ENCODE data around the gene PTPRF. TPM values are rescaled to one million over a fixed set of nuclear protein-coding genes. Genes with fewer than 3 reads are reported as not detected.

The PTPRF gene
- total RNA-seq, 4 donors from 2014 or later: 204 to 236 (median 231) TPM

- TF ChIP-seq CTCF (IDR thresholded peaks at IDR 0.05) (no peak), POLR2A (IDR thresholded peaks at IDR 0.05) (no peak)
- H3K4me3 ChIP-seq (ENCODE audit: low read depth, poor library complexity, severe bottlenecking): no peak overlapping the region
- DNase-seq (ENCODE audit: low spot score in 2 of 2): no peak
- 54 to 70% methylated on average over 6 to 8 of the region's 8 CpGs for whole genome bisulfite sequencing, 2 donors
- intact Hi-C loops (cut with DNase I; ENCODE audit: low total_unique reads): no loop called here
Measured at GRCh38 chr1:43536196-43536863, 5.6 kb downstream of the PTPRF start.

DNA sequence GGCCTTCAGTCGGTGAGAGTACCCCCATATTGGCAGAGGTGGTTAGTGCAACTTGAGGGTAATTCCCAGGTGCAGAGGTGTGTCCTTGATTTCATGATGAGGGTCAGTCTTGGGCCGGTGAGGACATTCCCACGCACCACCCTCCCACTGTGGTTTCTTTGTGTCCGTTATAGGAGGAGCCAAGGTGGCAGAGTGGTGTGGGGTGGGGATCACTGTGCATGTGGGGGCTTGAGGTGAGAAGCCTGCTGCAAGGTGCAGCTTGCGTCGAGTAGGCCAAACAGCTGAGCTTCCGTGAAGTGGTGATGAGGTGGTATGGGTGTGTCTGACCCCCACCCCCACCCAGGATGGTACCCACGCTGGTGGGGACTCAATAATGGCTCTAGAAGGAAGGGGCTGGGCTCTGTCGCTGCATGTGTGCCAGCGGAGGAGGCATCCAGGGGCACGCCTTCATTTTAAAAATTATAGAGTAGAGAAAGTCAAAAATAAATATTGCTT lies 6.2 kb downstream of the PTPRF start:
- intact Hi-C loops (cut with DNase I; ENCODE audit: low total_unique reads): no loop called here
- H3K4me3 ChIP-seq (ENCODE audit: low read depth, poor library complexity, severe bottlenecking): no peak overlapping the region

GRCh38 chr1:43537423-43538142 lies 6.9 kb downstream of the PTPRF start:
- no peak for DNase-seq (ENCODE audit: low spot score in 2 of 2)
- H3K4me3 ChIP-seq (ENCODE audit: low read depth, poor library complexity, severe bottlenecking): no peak overlapping the region
- intact Hi-C loops (cut with DNase I; ENCODE audit: low total_unique reads): no loop called here
- 53% methylated on average over 9 of the region's 9 CpGs for WGBS, 2 donors
- no peak for TF ChIP-seq POLR2A (IDR thresholded peaks at IDR 0.05)
- TF ChIP-seq CTCF (IDR thresholded peaks at IDR 0.05): no peak

More for the DNA sequence above, 6.2 kb downstream of the PTPRF start:
- 41 to 47% methylated on average over 9 to 11 of the region's 11 CpGs for WGBS, 2 donors
- no peak for DNase-seq (ENCODE audit: low spot score in 2 of 2)
- no peak for TF ChIP-seq POLR2A (IDR thresholded peaks at IDR 0.05)
- TF ChIP-seq CTCF (IDR thresholded peaks at IDR 0.05): no peak

DNA sequence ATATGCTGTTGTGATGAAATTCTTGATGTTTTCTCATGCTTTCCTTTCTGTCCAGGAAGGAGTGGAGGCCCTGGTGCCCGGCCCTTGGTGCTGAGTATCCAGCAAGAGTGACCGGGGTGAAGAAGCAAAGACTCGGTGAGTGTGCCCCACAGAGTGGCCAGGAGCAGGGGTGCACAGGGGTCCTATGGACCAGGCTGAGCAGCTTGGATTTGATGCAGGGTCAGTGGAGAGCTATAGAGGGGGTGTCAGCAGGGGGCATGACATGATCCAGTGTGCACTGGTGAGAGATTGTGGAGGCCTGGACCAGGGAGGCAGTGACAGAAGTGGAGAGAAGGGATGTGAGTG lies 7.4 kb downstream of the PTPRF start:
- no peak for DNase-seq (ENCODE audit: low spot score in 2 of 2)
- H3K4me3 ChIP-seq (ENCODE audit: low read depth, poor library complexity, severe bottlenecking): no peak overlapping the region
- TF ChIP-seq CTCF (IDR thresholded peaks at IDR 0.05): no peak
- TF ChIP-seq POLR2A (IDR thresholded peaks at IDR 0.05): no peak
- 92 to 94% methylated on average over 3 of the region's 3 CpGs for WGBS, 2 donors
- intact Hi-C loops (cut with DNase I; ENCODE audit: low total_unique reads): no loop called here

DNA sequence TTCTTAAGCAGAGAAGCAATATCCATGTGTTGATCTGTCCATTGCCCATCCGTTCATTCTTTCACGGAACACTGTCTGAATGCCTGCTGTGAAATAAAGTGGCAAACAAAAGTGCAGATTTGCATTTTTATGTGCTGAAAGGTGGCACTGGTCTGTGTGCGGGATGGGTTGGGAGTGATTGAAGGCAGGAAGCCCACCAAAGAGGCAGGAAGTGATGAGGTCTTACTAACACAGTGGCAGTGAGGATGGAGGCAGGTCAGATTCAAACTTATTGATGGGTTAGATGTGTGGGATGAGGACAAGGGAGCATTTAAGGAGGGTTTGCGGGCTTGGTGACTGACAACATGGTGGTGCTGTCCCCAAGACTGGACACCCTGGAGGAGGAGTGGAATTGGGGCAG lies 8.3 kb downstream of the PTPRF start:
- 90 to 96% methylated on average over 4 of the region's 4 CpGs for WGBS, 2 donors
- H3K4me3 ChIP-seq (ENCODE audit: low read depth, poor library complexity, severe bottlenecking): no peak overlapping the region
- intact Hi-C loops (cut with DNase I; ENCODE audit: low total_unique reads): no loop called here
- TF ChIP-seq POLR2A (IDR thresholded peaks at IDR 0.05) (no peak), CTCF (IDR thresholded peaks at IDR 0.05) (no peak)
- DNase-seq (ENCODE audit: low spot score in 2 of 2): no peak

All from lower leg skin (tissue), 4 donors.